Measurements from ENCODE around the gene ST14.

- TF ChIP-seq CTCF (IDR thresholded peaks at IDR 0.05) (peak in 1 of 2 donors; percentile 22), POLR2A (IDR thresholded peaks at IDR 0.05) (no peak), EP300 (IDR thresholded peaks at IDR 0.05) (no peak), POLR2AphosphoS5 (IDR thresholded peaks at IDR 0.05) (no peak)
These were observed 13.4 kb upstream of the ST14 start for GRCh38 chr11:130145975-130146776.
